Mucosa of descending colon (tissue), 3 donors: ENCODE results near the gene CXXC5. TPM values are rescaled to one million over a fixed set of nuclear protein-coding genes. Genes with fewer than 3 reads are reported as not detected.
"Not testable (repeated sequence)": the region's sequence is repeated elsewhere in the genome, so short reads cannot be mapped to it uniquely, and the experiment has no call there.

Experiments
- ATAC-seq: fragments of 200-7000 bp; cut with Tn5 transposase; one replicate; pipeline ENCODE4 v1.9.1; 2020; ENCODE audit warnings: mild to moderate bottlenecking, moderate library complexity
- DNase-seq, 3 donors: peaks; one replicate each; pipeline ENCODE4 v3.0.0-alpha.2; 2020
- H3K36me3 ChIP-seq: fragments of 200-600 bp; one replicate; pipeline ENCODE4 v1.8.0; 2021; ENCODE audit warnings: low read depth, mild to moderate bottlenecking
- H3K4me1 ChIP-seq: fragments of 200-600 bp; one replicate; pipeline ENCODE4 v1.8.0; 2021; ENCODE audit warnings: low read depth, mild to moderate bottlenecking
- H3K4me3 ChIP-seq: fragments of 200-600 bp; one replicate; pipeline ENCODE4 v1.8.0; 2021; ENCODE audit warnings: mild to moderate bottlenecking
- H3K9me3 ChIP-seq: fragments of 200-600 bp; one replicate; pipeline ENCODE4 v1.8.0; 2021; ENCODE audit warnings: mild to moderate bottlenecking
- intact Hi-C, 2 donors: fragments of 100-400 bp; cut with DNase I in 1 of 2; cut with micrococcal nuclease in 1 of 2; formaldehyde crosslinking; loops; one replicate each; pipeline versions ENCODE4 v1.11.0 to v1.11.1; 2022; cut with DNase I, micrococcal nuclease
- long read RNA-seq, 2 donors: library from polyadenylated mRNA; unstranded; transcript quantifications; one replicate each; pipeline ENCODE4 v2.0.0, GENCODE V29; 2019 to 2021
- total RNA-seq, 3 donors: library from RNA; stranded (reverse); fragmentation: NEBNext Ultra II Directional in 2 of 3; extraction: Animal tissue kit (Norgen Biotek cat#: 25700) in 2 of 3; gene quantifications; one replicate each; pipeline versions ENCODE4 v1.2.1 to v1.2.4, GENCODE V29; 2021 to 2023
- TF ChIP-seq, protein P1 (sequence below): fragments of 200-600 bp; IDR thresholded peaks from one replicate; pipeline ENCODE4 v1.8.0; 2022; ENCODE audit warnings: antibody characterized with exemption, mild to moderate bottlenecking
- donor health status: DM: no; HTN: no; CAD: no; lungs with moderate emphysema.
- donor health status: DM: no; HTN: no; CAD: no.
- donor health status: DM: no; HTN: yes; CAD: no.

Gene CXXC5
- total RNA-seq: 10 to 100 TPM; 28.1 to 31.0 (median 28.3) TPM
- long read RNA-seq, donor 1, transcript CXXC5-201 (3 exons, 2,658 nt): major isoform, 103 of 125 reads
- long read RNA-seq, donor 1, partial matches to known transcripts: 3 of 125 reads
- long read RNA-seq, donor 1, other reads (novel, unspliced or antisense): 15 of 125 reads
- long read RNA-seq, donor 2, transcript CXXC5-211 (3 exons, 1,892 nt): major isoform, 5 of 8 reads
- long read RNA-seq, donor 2, partial matches to known transcripts: 1 of 8 reads
- long read RNA-seq, donor 2, other reads (novel, unspliced or antisense): 1 of 8 reads

DNA sequence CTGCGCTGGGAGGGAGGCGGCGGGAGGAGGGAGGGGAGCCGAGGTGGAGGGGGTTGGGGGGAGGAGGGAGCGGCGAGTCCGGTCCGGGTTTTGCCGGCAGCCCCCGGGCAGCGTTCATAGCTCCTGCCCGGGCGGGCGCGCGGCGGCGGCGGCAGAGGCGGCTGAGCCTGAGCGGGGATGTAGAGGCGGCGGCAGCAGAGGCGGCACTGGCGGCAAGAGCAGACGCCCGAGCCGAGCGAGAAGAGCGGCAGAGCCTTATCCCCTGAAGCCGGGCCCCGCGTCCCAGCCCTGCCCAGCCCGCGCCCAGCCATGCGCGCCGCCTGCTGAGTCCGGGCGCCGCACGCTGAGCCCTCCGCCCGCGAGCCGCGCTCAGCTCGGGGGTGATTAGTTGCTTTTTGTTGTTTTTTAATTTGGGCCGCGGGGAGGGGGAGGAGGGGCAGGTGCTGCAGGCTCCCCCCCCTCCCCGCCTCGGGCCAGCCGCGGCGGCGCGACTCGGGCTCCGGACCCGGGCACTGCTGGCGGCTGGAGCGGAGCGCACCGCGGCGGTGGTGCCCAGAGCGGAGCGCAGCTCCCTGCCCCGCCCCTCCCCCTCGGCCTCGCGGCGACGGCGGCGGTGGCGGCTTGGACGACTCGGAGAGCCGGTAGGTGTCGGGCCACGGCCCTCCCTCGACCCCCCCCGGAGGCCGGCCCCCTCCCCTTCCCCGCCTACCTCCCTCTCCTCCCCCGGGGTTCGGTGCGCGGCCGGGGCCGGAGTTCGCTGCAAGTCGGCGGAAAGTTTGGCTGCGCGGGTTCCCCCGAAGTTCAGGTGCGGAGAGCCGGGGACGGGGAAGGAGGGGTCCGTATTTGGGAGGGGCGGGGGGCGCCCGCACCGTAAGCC lies at the start of gene CXXC5:
Gene CXXC5 (plus strand): TSS at position 145 of the 877 bp plus-strand sequence. CDS start 32,175 bp downstream, outside the sequence.
- peak; percentile 74 for ATAC-seq
- H3K4me1 ChIP-seq: peaks cover 44% of the 10 kb centered on the region
- H3K9me3 ChIP-seq: no peaks in the 10 kb centered on the region
- intact Hi-C loops: no loop called here
- no peaks in the 10 kb centered on the region for H3K36me3 ChIP-seq
- TF ChIP-seq, protein P1, sequence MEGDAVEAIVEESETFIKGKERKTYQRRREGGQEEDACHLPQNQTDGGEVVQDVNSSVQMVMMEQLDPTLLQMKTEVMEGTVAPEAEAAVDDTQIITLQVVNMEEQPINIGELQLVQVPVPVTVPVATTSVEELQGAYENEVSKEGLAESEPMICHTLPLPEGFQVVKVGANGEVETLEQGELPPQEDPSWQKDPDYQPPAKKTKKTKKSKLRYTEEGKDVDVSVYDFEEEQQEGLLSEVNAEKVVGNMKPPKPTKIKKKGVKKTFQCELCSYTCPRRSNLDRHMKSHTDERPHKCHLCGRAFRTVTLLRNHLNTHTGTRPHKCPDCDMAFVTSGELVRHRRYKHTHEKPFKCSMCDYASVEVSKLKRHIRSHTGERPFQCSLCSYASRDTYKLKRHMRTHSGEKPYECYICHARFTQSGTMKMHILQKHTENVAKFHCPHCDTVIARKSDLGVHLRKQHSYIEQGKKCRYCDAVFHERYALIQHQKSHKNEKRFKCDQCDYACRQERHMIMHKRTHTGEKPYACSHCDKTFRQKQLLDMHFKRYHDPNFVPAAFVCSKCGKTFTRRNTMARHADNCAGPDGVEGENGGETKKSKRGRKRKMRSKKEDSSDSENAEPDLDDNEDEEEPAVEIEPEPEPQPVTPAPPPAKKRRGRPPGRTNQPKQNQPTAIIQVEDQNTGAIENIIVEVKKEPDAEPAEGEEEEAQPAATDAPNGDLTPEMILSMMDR: no peak
- peak within 1 kb of the TSS; percentile 80 for H3K4me3 ChIP-seq
- DNase-seq: peak; percentile 89 to 90 (median 89)

DNA sequence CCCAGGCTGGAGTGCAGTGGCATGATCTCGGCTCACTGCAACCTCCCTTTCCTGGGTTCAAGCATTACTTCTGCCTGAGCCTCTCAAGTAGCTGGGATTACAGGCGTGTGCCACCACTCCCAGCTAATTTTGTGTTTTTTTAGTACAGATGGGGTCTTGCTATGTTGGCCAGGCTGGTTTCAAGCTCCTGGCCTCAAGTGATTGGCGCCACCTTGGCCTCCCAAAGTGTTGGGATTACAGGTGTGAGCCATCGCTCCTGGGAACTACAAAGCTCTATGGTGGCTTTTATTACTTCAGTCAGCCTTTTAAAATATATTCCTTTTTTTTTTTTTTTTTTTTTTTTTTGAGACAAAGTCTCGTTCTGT lies 49.6 kb upstream of the CXXC5 start:
- ATAC-seq, H3K4me3 ChIP-seq, DNase-seq, H3K4me1 ChIP-seq, H3K9me3 ChIP-seq, H3K36me3 ChIP-seq, intact Hi-C loops: not testable (repeated sequence)

DNA sequence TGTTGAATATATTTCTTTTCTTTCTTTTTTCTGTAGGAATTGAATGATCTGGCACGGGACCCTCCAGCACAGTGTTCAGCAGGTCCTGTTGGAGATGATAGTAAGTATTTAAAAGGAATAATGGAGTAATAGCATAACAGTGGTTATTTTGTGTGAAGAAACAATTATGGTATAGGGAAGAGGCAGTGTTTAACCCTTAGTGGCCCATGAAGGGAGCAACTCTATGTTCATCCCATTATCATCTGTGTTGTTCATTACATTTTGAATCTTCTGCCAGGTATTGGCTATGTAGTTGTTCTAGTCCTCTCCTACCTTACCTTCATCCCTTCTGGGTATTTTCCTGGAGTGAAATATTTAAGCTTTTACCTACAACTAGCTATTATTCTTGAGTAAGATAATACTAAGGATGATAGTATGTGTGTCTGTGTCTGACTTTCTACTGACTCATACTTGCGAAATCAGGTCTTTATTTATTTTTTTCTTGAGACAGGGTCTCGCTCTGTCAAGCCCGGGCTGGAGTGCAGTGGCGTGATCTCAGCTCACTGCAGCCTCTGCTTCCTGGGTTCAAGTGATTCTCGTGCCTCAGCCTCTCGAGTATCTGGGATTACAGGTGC lies 47.7 kb upstream of the CXXC5 start:
- no peaks in the 10 kb centered on the region for H3K9me3 ChIP-seq
- H3K4me3 ChIP-seq: no peak overlapping the region
- ATAC-seq (no peak), DNase-seq (no peak)
- intact Hi-C loops: no loop called here
- H3K4me1 ChIP-seq: no peaks in the 10 kb centered on the region
- peaks cover 3% of the 10 kb centered on the region for H3K36me3 ChIP-seq
- TF ChIP-seq, protein P1: no peak

DNA sequence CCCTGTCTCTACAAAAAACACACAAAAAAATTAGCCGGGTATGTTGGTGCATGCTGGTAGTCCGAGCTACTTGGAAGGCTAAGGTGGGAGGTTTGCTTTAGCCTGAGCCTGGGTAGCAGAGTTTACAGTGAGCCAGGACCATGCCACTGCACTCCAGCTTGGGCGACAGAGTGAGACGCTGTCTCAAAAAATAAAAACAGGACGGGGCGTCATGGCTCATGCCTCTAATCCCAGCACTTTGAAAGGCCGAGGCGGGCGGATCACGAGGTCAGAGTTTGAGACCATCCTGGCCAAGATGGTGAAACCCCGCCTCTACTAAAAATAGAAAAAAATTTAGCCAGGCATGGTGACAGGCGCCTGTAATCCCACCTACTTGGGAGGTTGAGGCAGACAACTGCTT lies 46.7 kb upstream of the CXXC5 start:
- TF ChIP-seq, protein P1: no peak
- Histone ChIP-seq H3K36me3 (peaks cover 3% of the 10 kb centered on the region), H3K4me1 (peaks cover 5% of the 10 kb centered on the region), H3K9me3 (no peaks in the 10 kb centered on the region), H3K4me3 (no peak overlapping the region)
- ATAC-seq (no peak), DNase-seq (no peak)
- intact Hi-C loops: no loop called here

DNA sequence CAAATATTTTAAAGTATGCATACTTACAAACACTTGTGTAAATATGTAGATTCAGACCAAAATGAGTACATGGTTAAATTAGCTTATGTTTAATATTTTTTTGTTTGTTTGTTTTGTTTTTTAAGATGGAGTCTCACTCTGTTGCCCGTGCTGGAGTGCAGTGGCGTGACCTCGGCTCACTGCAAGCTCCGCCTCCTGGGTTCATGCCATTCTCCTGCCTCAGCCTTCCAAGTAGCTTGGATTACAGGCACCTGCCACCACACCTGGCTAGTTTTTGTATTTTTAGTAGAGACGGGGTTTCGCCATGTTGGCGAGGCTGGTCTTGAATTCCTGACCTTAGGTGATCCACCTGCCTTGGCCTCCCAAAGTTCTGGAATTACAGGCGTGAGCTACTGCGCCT lies 46.2 kb upstream of the CXXC5 start:
- H3K9me3 ChIP-seq, intact Hi-C loops, ATAC-seq, H3K4me1 ChIP-seq, H3K36me3 ChIP-seq, H3K4me3 ChIP-seq, DNase-seq: not testable (repeated sequence)

DNA sequence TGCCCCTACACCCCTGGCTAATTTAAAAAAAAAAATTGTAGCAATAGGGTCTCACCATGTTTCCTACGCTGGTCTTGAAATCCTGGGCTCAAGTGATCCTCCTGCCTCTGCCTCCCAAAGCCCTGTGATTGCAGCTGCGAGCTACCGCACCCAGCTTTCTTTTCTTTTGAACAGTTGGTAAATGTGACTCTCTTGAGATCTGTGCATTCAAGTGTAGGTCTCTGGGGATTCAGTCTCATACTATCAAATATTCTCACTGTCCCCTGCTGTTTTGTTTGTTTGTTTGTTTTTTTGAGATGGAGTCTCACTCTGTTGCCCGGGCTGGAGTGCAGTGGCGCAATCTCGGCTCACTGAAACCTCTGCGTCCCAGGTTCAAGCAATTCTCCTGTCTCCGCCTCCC lies 42.3 kb upstream of the CXXC5 start:
- H3K9me3 ChIP-seq: no peaks in the 10 kb centered on the region
- peaks cover 3% of the 10 kb centered on the region for H3K36me3 ChIP-seq
- intact Hi-C loops: no loop called here
- peaks cover 23% of the 10 kb centered on the region for H3K4me1 ChIP-seq
- ATAC-seq: no peak
- no peak for DNase-seq
- no peak overlapping the region for H3K4me3 ChIP-seq
- TF ChIP-seq, protein P1: no peak
